GM12891 (cell line): ENCODE measurements around the gene PROB1.

ENCODE experiments used
- POLR2A ChIP-seq: IDR thresholded peaks from 2 replicates; pipeline ENCODE4 v1.6.1; 2011; ENCODE audit warnings: low read depth, low read length, control low read depth
- POU2F2 ChIP-seq: IDR thresholded peaks from 2 replicates; pipeline ENCODE4 v1.6.1; 2011; ENCODE audit warnings: low read depth, mild to moderate bottlenecking, control low read depth, low read length, moderate library complexity

GRCh38 chr5:139414581-139415130 lies 19.8 kb upstream of the PROB1 start:
- TF ChIP-seq POLR2A (no peak), POU2F2 (no peak)
